ENCODE measurements around the gene PUS7.
"Not testable (repeated sequence)": the region's sequence is repeated elsewhere in the genome, so short reads cannot be mapped to it uniquely, and the experiment has no call there.

Gene PUS7

DNA sequence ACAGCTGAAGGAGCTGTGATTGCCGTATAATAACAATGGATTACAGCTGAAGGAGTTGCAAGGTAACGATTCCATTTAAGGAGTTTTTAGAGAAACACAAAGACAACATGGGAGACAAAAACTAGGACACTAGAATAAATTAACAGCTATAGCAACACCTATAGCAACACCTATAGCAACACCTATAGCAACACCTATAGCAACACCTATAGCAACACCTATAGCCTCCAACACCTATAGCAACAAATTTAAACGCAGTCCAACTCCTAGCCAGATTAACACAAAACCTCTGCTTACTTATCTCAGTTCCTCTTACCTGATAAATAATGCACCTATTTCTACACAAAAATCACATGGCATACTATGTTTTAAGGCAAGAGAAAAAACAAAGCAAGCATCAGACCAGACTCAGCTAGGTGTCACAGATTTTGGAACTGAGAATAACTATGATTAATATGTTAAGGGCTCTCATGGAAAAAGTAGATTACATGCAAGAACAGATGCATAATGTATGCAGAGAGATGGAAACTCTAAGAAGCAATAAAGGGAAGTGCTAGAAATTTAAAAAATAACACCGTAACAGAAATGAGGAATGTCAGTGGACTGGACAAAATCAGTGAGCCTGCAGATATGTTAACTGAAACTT, 77.6 kb downstream of the PUS7 start:
- DNase-seq (ENCODE audit: low read depth, low spot score): no peak

DNA sequence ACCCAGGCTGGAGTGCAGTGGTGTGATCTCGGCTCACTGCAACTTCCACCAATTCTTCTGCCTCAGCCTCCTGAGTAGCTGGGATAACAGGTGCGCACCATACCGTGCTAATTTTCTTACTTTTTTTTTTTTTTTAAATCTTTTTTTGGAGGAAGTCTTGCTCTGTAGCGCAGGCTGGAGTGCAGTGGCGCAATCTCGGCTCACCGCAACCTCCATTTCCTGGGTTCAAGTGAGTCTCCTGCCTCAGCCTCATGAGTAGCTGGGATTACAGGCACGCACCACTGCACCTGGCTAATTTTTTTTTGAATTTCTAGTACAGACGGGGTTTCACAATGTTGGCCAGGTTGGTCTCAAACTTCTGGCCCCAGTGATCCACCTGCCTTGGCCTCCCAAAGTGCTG, 79.9 kb downstream of the PUS7 start:
- DNase-seq (ENCODE audit: low read depth, low spot score): not testable (repeated sequence)

DNA sequence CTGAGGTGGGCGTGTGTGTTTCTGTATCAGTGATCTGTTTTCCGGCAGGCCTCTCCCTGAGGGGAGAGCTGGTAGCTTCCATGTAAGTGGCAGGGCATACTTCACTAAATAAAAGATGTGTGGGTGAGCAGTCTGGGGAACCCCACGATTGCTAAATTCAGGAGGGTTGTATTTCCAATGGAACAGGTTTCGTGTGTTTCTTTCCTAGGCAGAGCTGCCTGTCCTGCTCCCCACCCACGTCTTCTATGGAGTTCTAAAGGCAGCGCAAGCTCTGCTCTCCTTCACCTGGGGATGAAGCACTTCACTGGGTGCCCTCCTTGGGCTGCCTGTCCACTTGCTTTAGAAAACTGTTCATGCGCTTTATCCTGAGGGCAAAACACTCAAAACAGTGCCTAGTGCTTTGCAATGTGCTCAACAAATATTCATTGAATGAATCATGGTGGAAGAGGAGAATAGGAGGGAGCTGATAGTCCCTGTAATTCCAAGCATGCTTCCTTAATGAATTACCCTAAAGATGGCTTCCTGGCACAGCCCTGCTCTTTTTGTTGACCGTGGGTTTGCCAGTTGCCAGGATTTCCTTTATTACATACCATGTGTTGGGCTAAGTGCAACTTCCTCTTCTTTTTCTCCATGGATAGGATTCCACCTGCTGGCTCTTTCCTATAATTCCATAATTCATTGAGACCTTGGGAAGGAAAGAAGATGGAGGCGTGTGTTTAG, 82.7 kb downstream of the PUS7 start:
- DNase-seq (ENCODE audit: low read depth, low spot score): no peak

DNA sequence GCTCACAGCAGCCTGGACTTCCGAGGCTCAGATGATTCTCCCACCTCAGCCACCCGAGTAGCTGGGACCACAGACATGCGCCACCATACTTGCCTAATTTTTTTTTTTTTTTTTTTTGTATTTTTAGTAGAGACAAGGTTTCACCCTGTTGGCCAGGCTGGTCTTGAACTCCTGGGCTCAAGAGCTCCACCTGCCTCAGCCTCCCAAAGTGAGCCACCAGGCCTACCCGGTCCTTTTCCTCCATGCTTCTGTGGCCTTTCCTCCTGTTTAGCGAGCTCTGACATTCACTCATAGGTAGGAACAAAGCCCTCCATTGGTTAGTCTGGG, 83.3 kb downstream of the PUS7 start:
- no peak for DNase-seq (ENCODE audit: low read depth, low spot score)

DNA sequence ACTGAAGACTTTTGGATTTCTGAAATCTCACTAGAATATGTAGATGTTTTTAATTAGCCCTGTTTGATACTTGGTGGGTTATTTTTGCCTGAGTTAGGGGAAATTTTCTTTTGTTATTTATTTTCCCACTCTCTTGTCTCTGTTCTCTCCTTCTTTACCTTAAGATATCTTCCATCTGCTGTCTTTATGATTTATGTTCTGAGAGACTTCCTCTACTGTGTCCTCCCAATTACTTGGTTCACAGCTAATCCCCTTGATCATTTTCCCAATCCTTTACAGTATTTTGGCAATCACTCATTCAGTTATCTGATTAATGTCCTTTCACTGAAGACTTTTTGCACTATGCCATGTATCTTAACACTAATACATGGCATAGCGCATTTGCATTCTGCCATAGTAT, 83.8 kb downstream of the PUS7 start:
- DNase-seq (ENCODE audit: low read depth, low spot score): no peak

DNA sequence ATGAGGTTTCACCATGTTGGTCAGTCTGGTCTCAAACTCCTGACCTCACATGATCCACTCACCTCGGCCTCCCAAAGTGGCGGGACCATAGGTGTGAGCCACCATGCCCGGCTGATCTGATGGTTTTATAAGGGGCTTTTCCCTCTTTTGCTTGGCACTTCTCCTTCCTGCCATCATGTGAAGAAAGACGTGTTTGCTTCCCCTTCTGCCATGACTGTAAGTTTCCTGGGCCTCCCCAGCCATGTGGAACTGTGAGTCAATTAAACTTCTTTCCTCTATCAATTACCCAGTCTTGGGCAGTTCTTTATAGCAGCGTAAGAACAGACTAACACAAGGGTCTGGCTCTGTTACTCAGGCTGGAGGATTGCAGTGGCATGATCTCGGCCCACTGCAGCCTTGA, 84.7 kb downstream of the PUS7 start:
- not testable (repeated sequence) for DNase-seq (ENCODE audit: low read depth, low spot score)

DNA sequence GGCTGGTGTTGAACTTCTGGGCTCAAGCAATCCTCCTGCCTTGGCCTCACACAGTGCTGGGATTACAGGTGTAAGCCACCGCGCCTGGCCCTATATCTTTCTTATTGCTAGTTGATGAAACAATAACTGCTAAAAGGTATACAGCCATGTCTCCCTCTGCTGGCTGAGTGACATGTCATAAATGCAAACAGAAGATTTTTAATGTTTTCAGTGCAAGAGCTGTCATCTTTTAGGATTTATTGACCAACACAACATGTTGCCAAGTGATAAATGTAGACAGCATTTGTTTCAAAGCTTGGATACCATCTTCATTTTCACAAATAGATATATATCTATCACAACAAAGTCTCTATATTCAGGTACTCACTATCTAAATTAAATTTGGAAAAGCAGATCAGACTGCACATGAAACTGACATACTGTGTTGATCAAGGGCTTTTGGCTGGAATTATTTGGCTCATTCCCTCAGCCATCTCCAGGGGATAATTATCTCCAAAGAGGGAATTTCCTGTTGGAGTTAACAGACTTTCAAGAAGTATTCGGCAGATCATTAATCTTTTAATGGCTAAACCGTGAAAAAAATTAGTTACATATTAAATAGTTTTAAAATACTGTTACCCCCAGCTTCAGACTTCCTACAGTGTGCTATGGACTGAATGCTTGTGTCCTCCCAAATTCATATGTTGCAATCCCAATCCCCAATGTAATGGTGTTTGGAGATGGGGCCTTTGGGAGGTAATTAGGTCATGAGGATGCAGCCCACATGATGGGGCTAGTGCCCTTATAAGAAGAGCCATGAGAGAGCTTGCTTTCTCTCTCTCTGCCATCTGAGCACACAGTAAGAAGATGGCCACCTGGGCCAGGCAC, 92.1 kb downstream of the PUS7 start:
- no peak for DNase-seq (ENCODE audit: low read depth, low spot score)

DNA sequence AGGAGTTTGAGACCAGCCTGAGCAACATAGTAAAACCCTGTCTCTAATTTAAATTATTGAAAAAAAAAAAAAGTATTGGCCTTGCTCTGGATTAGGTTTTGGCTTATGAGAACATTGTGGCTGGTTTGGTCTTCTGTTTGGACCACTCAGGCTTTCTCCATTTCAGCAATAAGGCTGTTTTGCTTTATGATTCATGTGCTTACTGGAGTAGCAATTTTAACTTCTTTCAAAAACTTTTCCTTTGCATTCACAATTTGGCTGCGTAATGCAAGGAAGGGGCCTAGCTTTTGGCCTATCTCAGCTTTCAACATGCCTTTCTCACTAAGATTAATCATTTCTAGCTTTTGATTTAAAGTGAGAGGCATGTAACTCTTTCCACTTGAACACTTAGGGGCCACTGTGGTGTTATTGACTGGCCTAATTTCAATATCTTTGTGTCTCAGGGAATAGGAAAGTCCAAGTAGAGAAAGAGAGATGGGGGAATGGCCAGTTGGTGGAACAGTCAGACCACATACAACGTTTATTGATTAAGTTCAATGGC, 95.4 kb downstream of the PUS7 start:
- DNase-seq (ENCODE audit: low read depth, low spot score): no peak

DNA sequence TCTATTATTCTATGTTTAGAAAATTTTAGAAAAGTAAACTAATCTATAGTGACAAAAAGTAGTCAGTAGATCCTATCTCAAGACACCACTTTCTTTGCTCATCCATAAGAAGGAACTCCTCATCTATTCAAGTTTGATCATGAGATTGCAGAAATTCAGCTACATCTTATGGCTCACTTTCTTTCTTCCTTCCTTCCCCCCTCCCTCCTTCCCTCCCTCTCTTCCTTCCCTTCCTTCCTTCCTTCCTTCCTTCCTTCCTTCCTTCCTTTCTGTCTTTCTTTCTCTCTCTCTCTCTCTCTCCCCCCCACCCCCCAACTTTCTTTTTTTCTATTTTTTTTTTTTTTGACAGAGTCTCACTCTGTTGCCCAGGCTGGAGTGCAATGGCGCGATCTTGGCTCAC, 98.1 kb downstream of the PUS7 start:
- DNase-seq (ENCODE audit: low read depth, low spot score): no peak

DNA sequence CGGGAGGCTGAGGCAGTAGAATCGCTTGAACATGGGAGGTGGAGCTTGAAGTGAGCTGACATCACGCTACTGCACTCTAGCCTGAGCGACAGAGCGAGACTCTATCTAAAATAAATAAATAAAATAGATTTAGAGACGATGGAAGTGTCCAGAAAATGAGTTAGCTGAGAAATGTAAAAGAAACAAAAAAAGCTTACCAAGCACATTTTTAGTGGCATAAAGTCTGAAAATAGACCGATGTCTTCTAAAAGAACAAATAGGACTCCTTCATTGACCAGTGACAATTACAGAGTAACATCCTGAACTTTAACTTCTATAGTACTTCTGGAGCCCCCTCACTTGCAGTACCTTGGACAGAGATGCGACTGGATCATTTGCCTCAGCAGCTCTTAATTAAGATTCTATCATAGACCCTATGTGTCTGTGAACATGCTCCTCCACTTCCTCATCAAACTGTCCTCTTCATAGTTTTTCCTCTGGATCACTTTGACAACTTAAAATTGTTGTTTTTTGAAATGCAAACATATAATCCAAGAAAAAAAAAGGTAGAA, 108.1 kb downstream of the PUS7 start:
- DNase-seq (ENCODE audit: low read depth, low spot score): no peak

DNA sequence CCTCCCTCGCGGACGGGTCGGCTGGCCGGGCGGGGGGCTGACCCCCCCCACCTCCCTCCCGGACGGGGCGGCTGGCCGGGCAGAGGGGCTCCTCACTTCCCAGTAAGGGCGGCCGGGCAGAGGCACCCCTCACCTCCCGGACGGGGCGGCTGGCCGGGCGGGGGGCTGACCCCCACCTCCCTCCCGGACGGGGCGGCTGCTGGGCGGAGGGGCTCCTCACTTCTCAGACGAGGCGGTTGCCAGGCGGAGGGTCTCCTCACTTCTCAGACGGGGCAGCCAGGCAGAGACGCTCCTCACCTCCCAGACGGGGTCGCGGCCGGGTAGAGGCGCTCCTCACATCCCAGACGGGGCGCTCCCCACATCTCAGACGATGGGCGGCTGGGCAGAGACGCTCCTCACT, 111.3 kb downstream of the PUS7 start:
- DNase-seq (ENCODE audit: low read depth, low spot score): not testable (repeated sequence)

DNA sequence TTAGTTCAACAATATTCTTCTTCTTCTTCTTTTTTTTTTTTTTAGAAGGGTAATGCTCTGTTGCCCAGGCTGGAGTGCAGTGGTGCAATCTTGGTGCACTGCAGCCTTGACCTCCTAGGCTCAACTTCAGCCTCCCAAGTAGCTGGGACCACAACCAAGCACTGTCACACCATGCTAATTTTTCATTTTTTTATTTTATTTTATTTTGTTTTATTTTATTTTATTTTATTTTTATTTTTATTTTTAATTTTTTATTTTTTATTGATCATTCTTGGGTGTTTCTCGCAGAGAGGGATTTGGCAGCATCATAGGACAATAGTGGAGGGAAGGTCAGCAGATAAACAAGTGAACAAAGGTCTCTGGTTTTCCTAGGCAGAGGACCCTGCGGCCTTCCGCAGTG, 112.3 kb downstream of the PUS7 start:
- not testable (repeated sequence) for DNase-seq (ENCODE audit: low read depth, low spot score)

DNA sequence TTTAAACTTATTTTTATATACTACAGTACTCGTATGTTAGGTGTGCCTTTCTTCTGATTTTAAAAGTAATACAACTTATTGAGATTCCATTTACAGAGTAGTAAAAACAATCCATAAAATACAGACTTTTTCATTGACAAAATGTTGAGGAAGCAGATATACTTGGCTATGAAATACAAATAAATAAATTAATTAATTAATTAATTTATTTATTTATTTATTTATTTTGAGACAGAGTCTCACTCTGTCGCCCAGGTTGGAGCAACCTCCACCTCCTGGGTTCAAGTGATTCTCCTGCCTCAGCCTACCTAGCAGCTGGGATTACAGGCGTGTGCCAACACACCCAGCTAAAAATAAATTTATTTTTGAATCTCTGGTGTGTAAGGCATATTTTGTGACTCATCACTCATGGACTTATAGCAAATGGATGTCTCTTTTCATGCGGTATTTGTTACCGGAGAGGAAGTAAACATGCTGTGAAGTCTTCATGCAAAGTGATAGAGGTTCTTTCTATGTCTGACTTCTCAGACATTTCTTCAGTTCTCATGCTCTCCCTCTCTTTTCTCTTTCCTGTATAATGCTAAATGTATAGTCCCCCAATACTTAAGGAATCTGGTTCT, 113.2 kb downstream of the PUS7 start:
- no peak for DNase-seq (ENCODE audit: low read depth, low spot score)
